IPS DF 6.9 (cell line): ENCODE measurements around the gene TPSG1.
"Not testable (repeated sequence)": the region's sequence is repeated elsewhere in the genome, so short reads cannot be mapped to it uniquely, and the experiment has no call there.

Source experiments
- DNase-seq: peaks from one replicate; pipeline ENCODE4 v3.0.0-alpha.2; 2013; ENCODE audit warnings: low read depth, low spot score
- H3K27ac ChIP-seq: one replicate; pipeline ENCODE4 v1.5.1; 2013; ENCODE audit warnings: low read length, control low read depth
- H3K27me3 ChIP-seq: 2 replicates; pipeline ENCODE4 v1.6.1; 2013; ENCODE audit warnings: mild to moderate bottlenecking, low read length; ENCODE audit not compliant: control insufficient read depth, insufficient read depth
- H3K36me3 ChIP-seq: 2 replicates; pipeline ENCODE4 v1.6.1; 2013; ENCODE audit warnings: low read length; ENCODE audit not compliant: control insufficient read depth, insufficient read depth
- H3K4me1 ChIP-seq: 2 replicates; pipeline ENCODE4 v1.6.1; 2013; ENCODE audit warnings: low read length; ENCODE audit not compliant: control insufficient read depth, insufficient read depth
- H3K4me3 ChIP-seq: 2 replicates; pipeline ENCODE4 v1.5.1; 2013; ENCODE audit warnings: mild to moderate bottlenecking, low read length
- H3K9me3 ChIP-seq: 2 replicates; pipeline ENCODE4 v1.6.1; 2013; ENCODE audit warnings: low read length, inconsistent platforms; ENCODE audit not compliant: control insufficient read depth, insufficient read depth
- WGBS: extraction: QIAGEN DNeasy Blood & Tissue Kit; methylation state at CpG from one replicate; pipeline ENCODE4 v1.1.7; 2013; ENCODE audit warnings: mixed read lengths, missing lambda C conversion rate; ENCODE audit not compliant: insufficient read length, insufficient coverage; 5-methylcytosine and 5-hydroxymethylcytosine counted together

TPSG1 gene

DNA sequence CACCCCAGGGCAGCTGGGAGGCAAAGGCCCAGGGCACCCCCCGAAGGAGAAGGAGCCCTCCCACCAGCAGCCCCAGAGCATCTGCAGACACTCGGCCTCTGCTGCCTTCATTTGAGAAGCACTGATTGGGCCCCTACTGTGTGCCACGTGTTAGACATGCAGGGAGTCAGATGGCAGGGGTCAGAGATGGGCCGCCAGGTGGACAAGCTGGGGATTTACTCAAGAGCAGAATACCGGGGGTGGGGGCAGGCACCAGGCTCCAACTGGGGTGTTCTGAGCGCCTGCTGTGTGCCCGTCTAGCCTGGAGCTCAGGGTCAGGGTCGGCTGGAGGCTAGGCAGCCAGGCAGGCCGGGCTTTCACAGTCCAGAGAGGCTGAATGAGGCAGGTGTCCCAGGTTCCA is 18.7 kb downstream of the TPSG1 start:
- no peak for DNase-seq
- Histone ChIP-seq H3K27me3 (no peaks in the 10 kb centered on the region), H3K4me3 (no peak overlapping the region)

DNA sequence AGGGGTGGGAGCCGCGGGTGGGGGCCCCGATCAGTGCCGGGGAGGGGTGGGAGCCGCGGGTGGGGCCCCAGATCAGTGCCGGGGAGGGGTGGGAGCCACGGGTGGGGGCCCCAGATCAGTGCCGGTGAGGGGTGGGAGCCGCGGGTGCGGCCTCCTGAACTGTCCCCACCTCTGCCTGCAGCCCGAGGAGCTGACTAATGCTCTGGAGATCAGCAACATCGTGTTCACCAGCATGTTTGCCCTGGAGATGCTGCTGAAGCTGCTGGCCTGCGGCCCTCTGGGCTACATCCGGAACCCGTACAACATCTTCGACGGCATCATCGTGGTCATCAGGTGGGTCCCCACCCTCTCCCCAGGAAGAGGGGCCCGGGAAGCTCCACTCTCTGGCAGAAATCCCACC is 20.1 kb downstream of the TPSG1 start:
- Histone ChIP-seq H3K9me3 (no peaks in the 10 kb centered on the region), H3K4me1 (no peaks in the 10 kb centered on the region; the same call in 1 of the 2 replicates), H3K27ac (no peak overlapping the region), H3K27me3 (no peaks in the 10 kb centered on the region), H3K4me3 (no peak overlapping the region), H3K36me3 (peaks cover 18% of the 10 kb centered on the region)
- no peak for DNase-seq
- no CpG with 5 or more reads among the region's 21 CpGs for WGBS

More for the DNA sequence above, 18.7 kb downstream of the TPSG1 start:
- no CpG with 5 or more reads among the region's 9 CpGs for WGBS
- Histone ChIP-seq H3K9me3 (no peaks in the 10 kb centered on the region), H3K36me3 (peaks cover 25% of the 10 kb centered on the region), H3K27ac (no peak overlapping the region), H3K4me1 (no peaks in the 10 kb centered on the region; the same call in 1 of the 2 replicates)

GRCh38 chr16:1202274-1202673 is 22.8 kb downstream of the TPSG1 start:
- no peaks in the 10 kb centered on the region for H3K27me3 ChIP-seq
- DNase-seq = no peak
- no peak overlapping the region for H3K4me3 ChIP-seq
- no peaks in the 10 kb centered on the region for H3K9me3 ChIP-seq
- no CpG with 5 or more reads among the region's 18 CpGs for WGBS
- peaks cover 11% of the 10 kb centered on the region for H3K36me3 ChIP-seq
- H3K27ac ChIP-seq = no peak overlapping the region
- no peaks in the 10 kb centered on the region; the same call in 1 of the 2 replicates for H3K4me1 ChIP-seq

DNA sequence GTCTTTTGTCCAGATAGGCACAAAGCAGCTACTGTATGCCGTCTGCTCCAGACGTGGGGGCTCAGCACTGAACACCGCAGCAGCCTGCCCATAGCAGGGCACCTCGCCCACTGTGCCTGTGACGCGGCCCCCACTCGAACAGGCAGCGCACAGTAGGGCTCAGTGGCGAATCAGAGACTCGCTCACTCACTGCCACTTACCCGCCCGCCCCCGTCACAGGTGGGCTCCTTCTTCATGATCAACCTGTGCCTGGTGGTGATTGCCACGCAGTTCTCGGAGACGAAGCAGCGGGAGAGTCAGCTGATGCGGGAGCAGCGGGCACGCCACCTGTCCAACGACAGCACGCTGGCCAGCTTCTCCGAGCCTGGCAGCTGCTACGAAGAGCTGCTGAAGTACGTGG is 23.6 kb downstream of the TPSG1 start:
- peaks cover 11% of the 10 kb centered on the region for H3K36me3 ChIP-seq
- no peaks in the 10 kb centered on the region for H3K9me3 ChIP-seq
- no peak for DNase-seq
- no peaks in the 10 kb centered on the region; the same call in 1 of the 2 replicates for H3K4me1 ChIP-seq
- WGBS = no CpG with 5 or more reads among the region's 25 CpGs
- no peak overlapping the region for H3K27ac ChIP-seq
- no peaks in the 10 kb centered on the region for H3K27me3 ChIP-seq
- no peak overlapping the region for H3K4me3 ChIP-seq

GRCh38 chr16:1200014-1200627 is 24.9 kb downstream of the TPSG1 start:
- Histone ChIP-seq H3K27me3 (no peaks in the 10 kb centered on the region), H3K36me3 (peaks cover 9% of the 10 kb centered on the region), H3K27ac (no peak overlapping the region), H3K4me1 (no peaks in the 10 kb centered on the region; the same call in 1 of the 2 replicates), H3K9me3 (no peaks in the 10 kb centered on the region), H3K4me3 (no peak overlapping the region)
- no CpG with 5 or more reads among the region's 38 CpGs for WGBS
- DNase-seq = no peak

- WGBS = no CpG with 5 or more reads among the region's 19 CpGs
- H3K9me3 ChIP-seq = no peaks in the 10 kb centered on the region
- no peak for DNase-seq
These were observed 25.6 kb downstream of the TPSG1 start for GRCh38 chr16:1199347-1200013.

GRCh38 chr16:1198671-1199346 is 26.3 kb downstream of the TPSG1 start:
- H3K4me3 ChIP-seq, H3K9me3 ChIP-seq, H3K27me3 ChIP-seq, DNase-seq, H3K36me3 ChIP-seq, H3K4me1 ChIP-seq, H3K27ac ChIP-seq: not testable (repeated sequence)
- WGBS = no CpG with 5 or more reads among the region's 44 CpGs

More at GRCh38 chr16:1199347-1200013, 25.6 kb downstream of the TPSG1 start:
- no peaks in the 10 kb centered on the region for H3K27me3 ChIP-seq
- no peak overlapping the region for H3K4me3 ChIP-seq
- peaks cover 9% of the 10 kb centered on the region for H3K36me3 ChIP-seq
- H3K27ac ChIP-seq = no peak overlapping the region
- H3K4me1 ChIP-seq = no peaks in the 10 kb centered on the region; the same call in 1 of the 2 replicates

DNA sequence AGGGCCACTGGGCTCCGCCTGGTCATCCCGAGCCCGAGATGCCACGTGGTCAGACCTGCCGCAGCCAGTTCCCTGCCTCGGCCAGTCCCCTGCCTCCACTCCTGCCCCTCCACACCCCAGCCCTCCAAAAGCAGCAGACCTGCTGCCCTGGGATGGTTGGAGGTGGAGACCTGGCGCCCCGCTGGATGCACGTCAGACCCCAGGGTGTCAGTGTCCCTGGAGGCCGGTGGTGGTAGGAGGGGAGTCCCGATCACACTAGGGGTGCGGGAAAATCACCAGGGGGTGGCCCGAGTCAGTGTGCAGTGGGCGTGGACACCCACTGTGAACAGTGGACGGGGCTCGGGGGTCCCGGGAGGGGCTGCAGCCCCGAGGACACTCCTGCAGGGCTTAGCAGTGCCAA is 26.9 kb downstream of the TPSG1 start:
- WGBS = no CpG with 5 or more reads among the region's 18 CpGs
- Histone ChIP-seq H3K36me3 (peaks cover 9% of the 10 kb centered on the region), H3K27ac (no peak overlapping the region), H3K4me1 (peaks cover 2% of the 10 kb centered on the region; the same call in 1 of the 2 replicates), H3K27me3 (no peaks in the 10 kb centered on the region), H3K4me3 (no peak overlapping the region), H3K9me3 (no peaks in the 10 kb centered on the region)
- DNase-seq = no peak

- H3K27ac ChIP-seq = no peak overlapping the region
- DNase-seq = no peak
- H3K4me1 ChIP-seq = peaks cover 2% of the 10 kb centered on the region; the same call in 1 of the 2 replicates
- no peak overlapping the region for H3K4me3 ChIP-seq
- no peaks in the 10 kb centered on the region for H3K9me3 ChIP-seq
- no peaks in the 10 kb centered on the region for H3K27me3 ChIP-seq
- WGBS = no CpG with 5 or more reads among the region's 19 CpGs
- H3K36me3 ChIP-seq = peaks cover 8% of the 10 kb centered on the region
These were observed 27.7 kb downstream of the TPSG1 start for GRCh38 chr16:1197237-1197866.

DNA sequence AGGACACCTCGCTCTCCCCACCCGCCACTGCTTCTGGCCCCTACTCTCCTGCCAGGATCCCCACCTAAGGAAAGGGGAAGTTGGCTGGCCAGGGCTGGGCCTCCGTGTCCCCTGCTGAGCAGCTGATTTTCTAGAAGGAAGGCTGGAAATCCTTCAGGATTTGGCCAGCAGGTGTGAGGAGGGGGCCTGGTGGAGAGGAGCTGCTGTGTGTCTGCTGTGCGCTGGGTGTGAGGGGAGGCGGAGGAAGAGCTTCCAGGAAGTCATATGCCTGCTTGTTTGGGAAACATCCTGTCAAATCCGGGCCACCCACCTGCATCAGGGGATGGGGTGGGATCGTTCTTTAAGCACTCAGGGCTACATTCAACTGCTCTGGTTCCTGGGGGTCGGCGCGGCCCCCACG is 28.6 kb downstream of the TPSG1 start:
- DNase-seq = no peak
- H3K9me3 ChIP-seq = no peaks in the 10 kb centered on the region
- no peak overlapping the region for H3K4me3 ChIP-seq
- WGBS = no CpG with 5 or more reads among the region's 11 CpGs
- H3K27me3 ChIP-seq = no peaks in the 10 kb centered on the region
- H3K27ac ChIP-seq = no peak overlapping the region
- H3K4me1 ChIP-seq = peaks cover 2% of the 10 kb centered on the region; the same call in 1 of the 2 replicates
- H3K36me3 ChIP-seq = no peaks in the 10 kb centered on the region; the same call in 1 of the 2 replicates
